Stimulated activated CD4-positive, alpha-beta T cell treated with anti-CD3 and anti-CD28 coated beads, Interleukin-4, amount 100 ng/mL, for 48 hours (primary cell): ENCODE measurements around the gene ACAT1.
"Not testable (repeated sequence)": the region's sequence is repeated elsewhere in the genome, so short reads cannot be mapped to it uniquely, and the experiment has no call there.

ENCODE experiments used
- DNase-seq, 2 donors: peaks; one replicate each; pipeline ENCODE4 v3.0.0-alpha.2; 2020; ENCODE audit warnings: low read depth in 2 of 2

Gene ACAT1

DNA sequence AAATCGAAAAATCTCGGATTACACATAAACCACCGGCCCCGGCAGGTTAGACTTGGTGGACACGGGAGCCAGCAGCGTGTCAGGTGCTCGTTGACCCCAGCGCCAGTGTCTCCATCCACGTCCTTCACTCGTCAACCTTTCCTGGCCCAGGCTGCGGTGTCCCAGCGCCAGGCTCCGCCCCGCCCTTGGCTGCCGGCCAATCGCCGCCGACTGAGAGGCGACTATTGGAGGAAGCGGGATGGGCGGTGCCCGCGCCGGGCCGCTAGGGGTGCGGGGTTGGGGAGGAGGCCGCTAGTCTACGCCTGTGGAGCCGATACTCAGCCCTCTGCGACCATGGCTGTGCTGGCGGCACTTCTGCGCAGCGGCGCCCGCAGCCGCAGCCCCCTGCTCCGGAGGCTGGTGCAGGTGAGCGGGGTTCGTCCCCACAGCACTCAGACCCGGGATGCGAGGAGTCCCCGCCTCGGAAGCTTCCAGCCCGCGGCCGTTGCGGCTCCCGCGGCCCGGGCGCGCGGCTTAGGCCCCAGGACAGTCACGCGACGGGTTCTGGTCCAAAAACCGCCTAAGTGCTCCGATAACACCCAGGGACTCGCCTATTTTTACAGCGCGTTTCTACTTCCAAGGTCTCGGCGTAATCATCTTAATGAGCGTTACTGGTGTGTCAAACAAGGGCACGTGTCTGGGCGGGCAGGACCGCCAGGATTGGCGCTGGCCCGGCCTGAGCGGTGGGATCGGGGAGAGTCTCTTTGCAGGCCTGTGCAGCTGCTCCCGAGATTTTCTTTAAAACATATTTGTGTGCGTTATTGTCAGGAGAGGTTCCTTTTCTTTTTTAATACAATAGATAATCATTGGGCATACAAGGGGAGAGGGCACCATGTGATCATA, at the start of gene ACAT1:
Gene ACAT1 (plus strand): TSS at position 294 of the 882 bp plus-strand sequence. CDS start 40 bp downstream, at position 334.
- peak; percentile 97 for DNase-seq

GRCh38 chr11:108084811-108085210, 36.6 kb upstream of the ACAT1 start:
- no peak for DNase-seq

GRCh38 chr11:108085672-108086071, 35.7 kb upstream of the ACAT1 start:
- no peak for DNase-seq

GRCh38 chr11:108092134-108092533, 29.2 kb upstream of the ACAT1 start:
- DNase-seq: no peak

- DNase-seq: no peak
Observed at GRCh38 chr11:108093128-108093904, 28.1 kb upstream of the ACAT1 start.

DNA sequence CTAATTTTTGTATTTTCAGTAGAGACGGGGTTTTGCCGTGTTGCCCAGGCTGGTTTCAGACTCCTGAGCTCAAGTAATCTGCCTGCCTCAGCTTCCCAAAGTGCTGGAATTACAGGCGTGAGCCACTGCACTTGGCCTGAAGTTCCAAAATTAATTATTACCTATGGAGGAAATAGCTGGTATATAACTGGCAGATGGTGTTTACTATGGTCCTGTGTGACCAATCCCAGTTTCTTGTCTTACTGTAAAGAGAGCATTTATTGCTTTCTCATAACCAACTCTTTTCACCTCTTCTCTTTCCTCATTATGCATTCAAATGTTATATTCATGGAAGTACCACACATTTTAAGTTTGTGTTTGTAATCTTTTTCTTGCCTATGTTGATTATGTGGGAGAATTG, 24.2 kb upstream of the ACAT1 start:
- DNase-seq: no peak

DNA sequence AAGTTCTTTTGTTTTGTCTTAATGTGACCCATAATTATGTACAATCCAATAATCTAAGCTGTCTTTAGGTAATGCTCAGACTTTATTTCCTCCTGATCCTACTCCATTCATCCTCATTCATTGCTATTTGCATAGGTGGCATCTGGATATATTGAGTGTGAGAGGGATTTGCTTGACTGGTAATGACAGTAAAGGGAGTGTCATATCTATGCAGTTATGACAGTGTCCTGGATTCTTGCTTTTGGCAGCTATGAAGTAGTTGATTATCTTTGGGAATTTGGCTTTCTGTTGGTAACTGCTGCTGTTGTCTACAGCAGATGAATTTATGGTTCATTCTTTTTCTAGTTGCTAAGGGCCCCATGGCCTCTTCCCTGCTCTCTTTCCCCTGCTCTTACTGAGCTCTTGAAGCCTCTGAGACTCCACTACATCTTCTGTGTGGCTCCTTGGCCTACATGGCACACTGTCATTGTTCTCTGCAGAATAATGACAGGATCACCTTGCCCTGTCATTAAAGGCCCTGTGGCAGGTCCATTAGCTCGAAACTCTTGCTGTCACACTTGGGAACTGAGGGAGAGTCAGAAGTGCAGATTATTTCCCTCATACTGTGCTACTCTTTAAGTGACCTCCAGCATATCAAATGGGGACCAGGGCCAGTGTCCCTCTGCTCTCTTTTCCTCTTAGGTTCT, 20.1 kb upstream of the ACAT1 start:
- DNase-seq: no peak

DNA sequence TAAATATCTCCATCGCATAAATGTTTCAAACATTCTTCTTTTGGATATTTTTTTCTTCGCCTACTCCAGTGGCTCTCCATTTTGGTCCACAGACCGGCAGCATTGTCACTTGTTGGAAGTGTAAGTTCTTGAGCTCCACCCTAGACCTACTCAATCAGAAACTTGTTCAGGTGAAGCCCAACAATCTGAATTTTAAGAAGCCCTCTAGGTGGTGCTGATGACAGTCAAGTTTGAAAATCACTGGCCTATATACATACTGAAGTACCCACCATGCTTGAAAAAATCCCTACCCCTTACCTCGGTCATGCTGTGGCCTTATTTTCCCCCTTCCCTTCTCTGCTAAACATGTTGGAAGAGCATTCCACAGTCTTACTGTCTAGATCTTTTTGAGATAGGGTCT, 10.2 kb upstream of the ACAT1 start:
- no peak for DNase-seq

DNA sequence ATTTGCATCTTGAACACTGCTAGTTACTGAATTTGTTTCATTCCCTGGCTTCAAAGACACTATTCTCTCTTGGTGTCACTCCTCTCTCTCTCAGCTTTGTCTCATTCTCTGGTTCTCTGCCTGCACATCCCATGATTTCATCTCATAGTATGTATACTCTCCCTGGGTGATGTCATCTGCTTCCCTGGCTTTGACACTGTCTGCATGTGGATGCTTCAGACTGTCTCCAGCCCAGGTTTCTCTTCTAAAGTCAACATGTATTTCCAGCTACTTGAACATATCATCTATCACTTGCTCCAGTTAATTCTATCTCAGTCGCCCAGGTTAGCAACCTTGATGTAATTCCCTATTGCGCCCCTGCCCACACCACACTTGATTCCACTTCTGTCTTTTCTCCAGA, 9.3 kb upstream of the ACAT1 start:
- no peak for DNase-seq

DNA sequence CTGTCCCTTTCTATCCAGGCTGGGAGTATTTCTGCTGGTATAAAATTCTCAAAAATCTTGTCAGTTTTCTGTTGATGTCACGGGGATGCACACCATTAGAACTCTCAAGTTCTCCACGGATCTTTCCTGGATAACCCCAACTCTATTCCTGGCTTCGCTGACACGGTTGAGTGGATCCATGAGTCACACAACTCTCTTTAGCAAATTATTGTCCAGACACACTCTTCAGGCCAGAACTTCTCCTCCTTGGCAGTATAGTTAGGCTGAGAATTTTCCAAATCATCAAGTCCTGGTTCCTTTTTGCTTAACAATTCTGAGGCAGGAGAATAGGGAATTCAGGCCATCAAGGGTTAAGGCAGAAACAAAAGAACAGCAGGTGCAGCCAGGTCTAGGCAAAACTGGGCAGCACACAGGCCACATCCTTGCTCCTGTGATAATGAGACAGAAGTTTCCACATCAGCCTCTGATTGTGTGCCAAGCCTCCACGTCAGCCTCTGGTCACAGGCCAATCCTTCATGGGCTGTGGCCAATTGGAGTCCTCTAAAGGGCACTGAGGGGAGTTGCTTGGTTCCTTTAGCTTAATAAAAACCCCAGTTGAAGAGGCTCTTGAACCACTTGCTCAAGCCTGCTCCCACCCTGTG, 5.7 kb upstream of the ACAT1 start:
- DNase-seq: no peak

GRCh38 chr11:108117746-108118371, 3.5 kb upstream of the ACAT1 start:
- no peak for DNase-seq

DNA sequence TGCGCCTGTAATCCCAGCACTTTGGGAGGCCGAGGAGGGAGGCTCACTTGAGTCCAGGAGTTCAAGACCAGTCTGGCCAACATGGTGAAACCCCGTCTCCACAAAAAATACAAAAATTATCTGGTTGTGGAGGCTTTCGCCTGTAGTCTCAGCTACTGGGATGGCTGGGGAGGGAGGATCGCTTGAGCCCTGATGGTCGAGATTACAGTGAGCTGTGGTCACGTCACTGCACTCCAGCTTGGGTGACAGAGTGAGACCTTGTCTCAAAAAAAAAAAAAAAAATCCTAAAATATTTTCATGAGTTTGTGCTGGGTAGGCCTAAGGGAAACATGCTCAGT, 462 bp upstream of the ACAT1 start:
- DNase-seq: not testable (repeated sequence)

- DNase-seq: no peak
Observed at GRCh38 chr11:108122166-108122628, 830 bp downstream of the ACAT1 start.

DNA sequence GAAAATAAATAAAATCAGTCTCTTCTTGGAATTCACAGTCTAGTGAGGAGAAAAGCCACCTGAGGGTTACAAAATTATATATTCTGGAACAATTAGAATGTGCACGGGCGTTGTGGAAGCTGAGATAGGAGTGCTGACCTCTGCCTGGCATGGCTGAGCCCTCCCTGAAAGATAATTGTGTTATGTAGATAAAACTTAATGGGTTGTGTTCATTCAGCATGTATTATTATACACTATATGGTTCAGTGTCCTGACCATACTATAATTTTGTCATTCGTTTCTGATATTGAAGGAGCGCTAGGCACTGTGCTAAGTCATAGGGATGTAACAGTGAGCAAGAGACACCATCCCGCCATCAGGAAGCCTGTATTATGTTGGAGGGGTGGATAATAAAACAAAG, 3.7 kb downstream of the ACAT1 start:
- no peak for DNase-seq

DNA sequence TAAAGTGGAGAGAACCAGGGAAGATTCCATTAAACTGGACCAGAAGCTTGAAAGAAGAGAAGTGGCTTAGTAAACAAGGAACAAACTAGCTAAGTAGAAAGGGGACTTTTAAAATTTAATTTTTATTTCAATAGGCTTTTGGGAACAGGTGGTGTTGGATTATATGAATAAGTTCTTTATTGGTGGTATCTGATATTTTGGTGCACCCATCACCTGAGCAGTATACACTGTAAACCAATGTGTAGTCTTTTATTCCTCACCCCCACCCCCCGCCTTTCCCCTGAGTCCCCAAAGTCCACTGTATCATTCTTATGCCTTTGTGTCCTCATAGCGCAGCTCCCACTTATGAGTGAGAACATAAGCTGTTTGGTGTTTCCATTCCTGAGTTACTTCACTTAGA, 7.4 kb downstream of the ACAT1 start:
- no peak for DNase-seq

DNA sequence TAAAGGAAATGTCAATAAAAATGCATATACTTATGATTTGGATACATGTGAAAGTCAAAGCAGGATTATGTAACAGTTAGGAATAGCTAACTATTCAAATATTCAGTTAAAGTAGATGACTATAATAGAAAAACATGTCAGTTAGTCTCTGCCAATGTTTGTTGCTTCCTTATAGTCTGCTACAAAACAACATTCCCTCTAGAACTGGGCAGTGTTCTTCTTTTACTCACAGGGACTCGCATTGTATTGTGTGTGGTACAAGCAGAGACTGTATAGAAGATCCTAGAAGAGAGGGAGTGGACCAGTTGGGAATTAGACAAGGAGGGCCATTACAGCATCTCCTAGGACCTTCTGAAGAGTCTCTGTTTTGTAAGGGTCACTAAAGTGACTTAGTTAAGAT, 10.6 kb downstream of the ACAT1 start:
- no peak for DNase-seq

DNA sequence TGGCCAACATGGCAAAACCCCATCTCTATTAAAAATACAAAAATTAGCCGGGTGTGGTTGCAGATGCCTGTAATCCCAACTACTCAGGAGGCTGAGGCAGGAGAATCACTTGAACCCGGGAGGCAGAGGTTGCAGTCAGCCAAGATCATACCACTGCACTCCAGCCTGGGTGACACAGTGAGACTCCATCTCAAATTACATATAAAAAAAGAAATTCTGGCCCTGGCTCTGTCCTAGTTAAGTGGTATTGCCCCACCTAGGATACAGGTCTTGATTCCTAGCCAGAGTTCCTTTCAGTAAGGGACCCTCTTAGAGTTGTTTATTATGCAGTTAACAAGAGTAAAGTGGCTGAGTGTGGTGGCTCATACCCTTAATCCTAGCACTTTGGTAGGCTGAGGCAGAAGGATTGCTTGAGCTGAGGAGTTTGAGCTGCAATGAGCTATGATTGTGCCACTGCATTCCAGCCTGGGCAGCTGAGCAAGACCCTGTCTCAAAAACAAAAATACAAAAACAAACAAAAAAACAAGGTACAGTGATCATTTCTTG, 11.7 kb downstream of the ACAT1 start:
- not testable (repeated sequence) for DNase-seq

DNA sequence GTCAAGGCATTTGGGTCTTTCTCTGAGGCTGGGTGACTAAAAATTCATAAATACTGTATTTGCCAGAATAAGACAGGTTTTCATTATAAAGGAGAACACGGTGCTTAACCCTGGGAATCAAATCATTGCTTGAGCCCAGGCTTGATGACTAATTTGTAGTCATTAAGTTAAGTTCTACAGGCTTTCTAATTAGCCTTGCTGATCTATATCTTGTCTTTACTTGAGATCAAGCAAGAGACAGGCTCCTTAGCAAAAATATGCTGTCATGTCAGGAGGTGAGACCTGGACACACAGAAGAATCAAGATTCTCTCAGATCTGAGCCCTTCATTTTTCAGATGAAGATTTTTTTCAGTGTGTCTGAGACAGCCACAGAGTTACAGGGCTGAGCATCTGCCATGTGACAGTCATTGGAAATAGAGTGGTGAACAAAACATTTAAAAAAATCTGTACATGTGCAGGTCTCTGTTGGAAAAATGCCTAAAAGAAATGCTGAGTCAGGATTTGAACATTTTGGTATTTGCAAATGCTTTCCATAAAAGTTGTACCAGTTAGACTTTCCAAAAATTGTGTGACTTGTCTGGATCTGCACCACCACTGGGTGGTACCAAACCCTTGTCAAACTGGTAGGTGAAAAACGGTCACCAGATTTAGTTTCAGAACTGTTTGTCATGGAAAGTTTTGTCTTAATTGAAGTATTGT, 14.6 kb downstream of the ACAT1 start:
- DNase-seq: peak in 1 of 2 donors; percentile 11

GRCh38 chr11:108137212-108137611, 15.8 kb downstream of the ACAT1 start:
- DNase-seq: no peak

DNA sequence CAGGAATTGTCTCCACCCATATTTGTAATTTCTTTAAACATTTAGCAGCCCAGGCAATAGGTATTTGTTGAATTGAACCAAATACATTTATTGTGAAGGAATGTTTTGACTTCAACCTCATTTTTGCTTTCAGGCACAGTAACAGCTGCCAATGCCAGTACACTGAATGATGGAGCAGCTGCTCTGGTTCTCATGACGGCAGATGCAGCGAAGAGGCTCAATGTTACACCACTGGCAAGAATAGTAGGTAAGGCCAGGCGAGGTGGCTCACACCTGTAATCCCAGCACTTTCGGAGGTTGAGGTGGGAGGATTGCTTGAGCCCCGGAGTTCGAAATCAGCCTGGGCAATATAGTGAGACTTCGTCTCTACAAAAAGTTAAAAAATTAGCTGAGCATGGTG, 20.9 kb downstream of the ACAT1 start:
- DNase-seq: no peak
